HCT116 (cell line): Measurements from ENCODE around the gene GDE1. TPM values are rescaled to one million over a fixed set of nuclear protein-coding genes. Genes with fewer than 3 reads are reported as not detected.

Experiments
- ATAC-seq: fragments of 200-7000 bp; cut with Tn5 transposase; 2 replicates; pipeline ENCODE4 v1.9.1; 2020; ENCODE audit warnings: mild to moderate bottlenecking, moderate library complexity
- BruUV-seq: library from RNA; stranded (reverse); fragments of 400-500 nt; replicated peaks from 2 replicates; lab custom pipeline; 2021; lab: Mats Ljungman, UMichigan
- CTCF ChIA-PET: fragments of 300-600 bp; sonication (Branson Sonifier 250); formaldehyde crosslinking; loops from one replicate; lab custom pipeline; 2021; ENCODE audit warnings: antibody characterized with exemption; lab: Charles Lee
- POLR2A ChIA-PET: fragments of 300-600, 350-600 bp; sonication (Branson Sonifier 250); formaldehyde crosslinking; loops from one replicate; lab custom pipeline; 2021; ENCODE audit warnings: antibody characterized with exemption; lab: Charles Lee
- RAD21 ChIA-PET, 2 experiments: fragments of 300-600 bp; sonication (Branson Sonifier 250); formaldehyde crosslinking; loops; one replicate each; lab custom pipeline; 2023; ENCODE audit warnings: low total read pairs in 2 of 2; ENCODE audit not compliant: uncharacterized antibody in 2 of 2, unreplicated experiment in 2 of 2, low non-redundant PET in 1 of 2; lab: Charles Lee
- DNase-seq: peaks from one replicate; pipeline ENCODE4 v3.0.0-alpha.2; 2010; ENCODE audit warnings: low read depth, low spot score
- H2AFZ ChIP-seq: fragments of 200-600 bp; shearing (Covaris generic), sonication (generic); 2 replicates; pipeline ENCODE4 v1.6.1; 2017; ENCODE audit warnings: low read depth, mixed run types, mixed read lengths, antibody characterized with exemption, low read length; ENCODE audit not compliant: poor library complexity, severe bottlenecking
- H3K27ac ChIP-seq: 2 replicates; pipeline ENCODE4 v1.5.1; 2012; ENCODE audit warnings: low read depth, low read length
- H3K27me3 ChIP-seq: fragments of 200-600 bp; sonication (generic); 2 replicates; pipeline ENCODE4 v1.6.1; 2016; ENCODE audit warnings: mixed run types, low read length, mixed read lengths; ENCODE audit not compliant: insufficient read depth
- H3K36me3 ChIP-seq, 2 experiments: fragments of 200-500 bp in 1 of 2; fragments of 200-600 bp in 1 of 2; sonication (Bioruptor generic) in 1 of 2; sonication (generic) in 1 of 2; 2 replicates each; pipeline versions ENCODE4 v1.5.1 to v1.6.1; 2014 to 2016; ENCODE audit warnings: low read length in 2 of 2, inconsistent platforms in 1 of 2, mixed read lengths in 1 of 2, mixed run types in 1 of 2; ENCODE audit not compliant: insufficient read depth in 2 of 2, control insufficient read depth in 1 of 2
- H3K4me1 ChIP-seq, 2 experiments: fragments of 200-600 bp in 1 of 2; sonication (generic) in 1 of 2; 2 replicates each; pipeline versions ENCODE4 v1.5.1 to v1.6.1; 2012 to 2017; ENCODE audit warnings: low read length in 2 of 2, inconsistent platforms in 1 of 2, mild to moderate bottlenecking in 1 of 2, mixed read lengths in 1 of 2, mixed run types in 1 of 2, moderate library complexity in 1 of 2; ENCODE audit not compliant: insufficient read depth in 2 of 2, control insufficient read depth in 1 of 2
- H3K4me2 ChIP-seq: fragments of 200-600 bp; sonication (generic); 2 replicates; pipeline ENCODE4 v1.6.1; 2017; ENCODE audit warnings: mixed run types, low read length, mixed read lengths
- H3K4me3 ChIP-seq, 2 experiments: fragments of 200-600 bp in 1 of 2; sonication (generic) in 1 of 2; replicated peaks in 1 of 2; 2 replicates each; pipeline ENCODE4 v1.5.1; 2011 to 2016; ENCODE audit warnings: low read length in 2 of 2, control low read depth in 1 of 2, low read depth in 1 of 2, mild to moderate bottlenecking in 1 of 2, mixed read lengths in 1 of 2, mixed run types in 1 of 2
- H3K79me2 ChIP-seq: fragments of 200-600 bp; sonication (generic); 2 replicates; pipeline ENCODE4 v1.6.1; 2017; ENCODE audit warnings: mild to moderate bottlenecking, mixed run types, low read length, moderate library complexity, mixed read lengths; ENCODE audit not compliant: insufficient read depth
- H3K9ac ChIP-seq: fragments of 200-600 bp; sonication (generic); 2 replicates; pipeline ENCODE4 v1.6.1; 2016; ENCODE audit warnings: low read length, mixed read lengths
- H3K9me2 ChIP-seq: fragments of 200-600 bp; sonication (generic), shearing (Covaris generic); 2 replicates; pipeline ENCODE4 v1.6.1; 2017; ENCODE audit warnings: mixed run types, mild to moderate bottlenecking, moderate library complexity; ENCODE audit not compliant: insufficient read depth
- H3K9me3 ChIP-seq, 2 experiments: fragments of 200-500 bp in 1 of 2; fragments of 200-600 bp in 1 of 2; sonication (Bioruptor generic) in 1 of 2; sonication (generic) in 1 of 2; 2 replicates each; pipeline ENCODE4 v1.6.1; 2014 to 2017; ENCODE audit warnings: low read length in 2 of 2, mixed read lengths in 2 of 2, inconsistent platforms in 1 of 2, low read depth in 1 of 2, mild to moderate bottlenecking in 1 of 2, mixed run types in 1 of 2, moderate library complexity in 1 of 2; ENCODE audit not compliant: control insufficient read depth in 1 of 2, insufficient read depth in 1 of 2
- H4K20me1 ChIP-seq: fragments of 200-600 bp; sonication (generic), shearing (Covaris generic); 2 replicates; pipeline ENCODE4 v1.6.1; 2017; ENCODE audit warnings: mixed run types, mild to moderate bottlenecking, moderate library complexity; ENCODE audit not compliant: insufficient read depth
- ATF3 ChIP-seq: IDR thresholded peaks from 2 replicates; pipeline ENCODE4 v1.6.1; 2012
- CBX3 ChIP-seq: IDR thresholded peaks from 2 replicates; pipeline ENCODE4 v1.6.1; 2012; ENCODE audit warnings: low read depth
- CEBPB ChIP-seq: IDR thresholded peaks from 2 replicates; pipeline ENCODE4 v1.6.1; 2012; ENCODE audit warnings: low read depth
- CTCF ChIP-seq, 3 experiments: fragments of 200-600 bp in 1 of 3; sonication (generic) in 1 of 3; IDR thresholded peaks in 2 of 3; conservative IDR thresholded peaks in 1 of 3; 2 replicates each; pipeline ENCODE4 v1.5.1; 2012 to 2017; ENCODE audit warnings: low read depth in 2 of 3, low read length in 2 of 3, antibody characterized with exemption in 1 of 3, borderline replicate concordance in 1 of 3, control low read depth in 1 of 3, mild to moderate bottlenecking in 1 of 3, mixed read lengths in 1 of 3, mixed run types in 1 of 3, moderate library complexity in 1 of 3; ENCODE audit not compliant: insufficient read depth in 1 of 3
- EGR1 ChIP-seq: IDR thresholded peaks from 2 replicates; pipeline ENCODE4 v1.6.1; 2012; ENCODE audit warnings: low read depth
- ELF1 ChIP-seq: IDR thresholded peaks from 2 replicates; pipeline ENCODE4 v1.6.1; 2012; ENCODE audit warnings: low read depth, borderline replicate concordance
- EZH2phosphoT487 ChIP-seq: fragments of 200-600 bp; IDR thresholded peaks from 2 replicates; pipeline ENCODE4 v1.6.1; 2018; ENCODE audit warnings: antibody characterized with exemption, borderline replicate concordance
- FOSL1 ChIP-seq: IDR thresholded peaks from 2 replicates; pipeline ENCODE4 v1.6.1; 2012; ENCODE audit warnings: low read depth
- JUND ChIP-seq: IDR thresholded peaks from 2 replicates; pipeline ENCODE4 v1.6.1; 2012
- MAX ChIP-seq: IDR thresholded peaks from 2 replicates; pipeline ENCODE4 v1.6.1; 2012
- POLR2A ChIP-seq: IDR thresholded peaks from 2 replicates; pipeline ENCODE4 v1.7.0; 2011; ENCODE audit warnings: borderline replicate concordance; ENCODE audit not compliant: insufficient read depth, insufficient read length; ENCODE audit errors: extremely low read depth
- POLR2AphosphoS5 ChIP-seq: IDR thresholded peaks from 2 replicates; pipeline ENCODE4 v1.6.1; 2011; ENCODE audit warnings: mild to moderate bottlenecking, low read depth, low read length, moderate library complexity
- REST ChIP-seq: IDR thresholded peaks from 2 replicates; pipeline ENCODE4 v1.6.1; 2012; ENCODE audit warnings: low read depth
- SP1 ChIP-seq: IDR thresholded peaks from 2 replicates; pipeline ENCODE4 v1.6.1; 2012; ENCODE audit warnings: low read depth
- SRF ChIP-seq: IDR thresholded peaks from 2 replicates; pipeline ENCODE4 v1.6.1; 2012; ENCODE audit warnings: low read depth
- TCF7L2 ChIP-seq: IDR thresholded peaks from 2 replicates; pipeline ENCODE4 v1.7.0; 2011; ENCODE audit warnings: borderline replicate concordance, inconsistent platforms; ENCODE audit not compliant: insufficient read depth, insufficient read length; ENCODE audit errors: extremely low read depth
- ZBTB33 ChIP-seq: IDR thresholded peaks from 2 replicates; pipeline ENCODE4 v1.6.1; 2011; ENCODE audit warnings: mild to moderate bottlenecking, low read length, moderate library complexity; ENCODE audit not compliant: insufficient replicate concordance; ENCODE audit errors: extremely low read depth
- ZFX ChIP-seq: fragments of 450-650 bp; IDR thresholded peaks from 2 replicates; pipeline ENCODE4 v1.6.1; 2017
- ZNF274 ChIP-seq: fragments of 200-500 bp; sonication (Bioruptor generic); IDR thresholded peaks from 2 replicates; pipeline ENCODE4 v1.6.1; 2014; ENCODE audit warnings: mild to moderate bottlenecking, low read depth, low read length, inconsistent platforms
- intact Hi-C: fragments of 100-400 bp; cut with micrococcal nuclease; formaldehyde crosslinking; loops from 2 replicates; pipeline ENCODE4 v1.10.0; 2022
- total RNA-seq: library from RNA; stranded (reverse); gene quantifications from one replicate; pipeline ENCODE4 v1.2.1, GENCODE V29; 2021; ENCODE audit not compliant: unreplicated experiment

The GDE1 gene
- total RNA-seq, 1 experiment from 2014 or later = 47.1 TPM

- no peak for TF ChIP-seq EZH2phosphoT487
- TF ChIP-seq CEBPB = no peak
- TF ChIP-seq POLR2AphosphoS5 = no peak
- TF ChIP-seq EGR1 = no peak
- TF ChIP-seq TCF7L2 = no peak
- TF ChIP-seq ATF3 = no peak
- TF ChIP-seq ELF1 = no peak
- TF ChIP-seq SP1 = no peak
- TF ChIP-seq POLR2A = no peak
These were observed 22.4 kb downstream of the GDE1 start (continued) for GRCh38 chr16:19499481-19499880.

- RAD21 ChIA-PET = no interaction called here
- H3K4me1 ChIP-seq = no peaks in the 10 kb centered on the region
- no peak for DNase-seq
- peaks cover 6 to 22% of the 10 kb centered on the region in 2 experiments; a peak in 3 of 4 replicates for H3K36me3 ChIP-seq
- no peak overlapping the region for H3K4me2 ChIP-seq
- ATAC-seq = no peak
- H3K27me3 ChIP-seq = no peaks in the 10 kb centered on the region
- no peak overlapping the region for H3K4me3 ChIP-seq
- H3K9me3 ChIP-seq = no peaks in the 10 kb centered on the region
- H4K20me1 ChIP-seq = no peaks in the 10 kb centered on the region
- no peak overlapping the region for H2AFZ ChIP-seq
- BruUV-seq = no TSS peak
- no peaks in the 10 kb centered on the region for H3K9me2 ChIP-seq
- CTCF ChIA-PET = no interaction called here
- H3K79me2 ChIP-seq = no peaks in the 10 kb centered on the region
- no peak overlapping the region for H3K9ac ChIP-seq
- POLR2A ChIA-PET = no interaction called here
- intact Hi-C loops = no loop called here
- no peak overlapping the region for H3K27ac ChIP-seq
- no peak for TF ChIP-seq POLR2A
- TF ChIP-seq TCF7L2 = no peak
- TF ChIP-seq POLR2AphosphoS5 = no peak
- TF ChIP-seq ZFX = no peak
- no peak for TF ChIP-seq SP1
- TF ChIP-seq JUND = no peak
- no peak for TF ChIP-seq ELF1
- TF ChIP-seq ZBTB33 = no peak
- no peak for TF ChIP-seq CTCF (IDR thresholded peaks at IDR 0.05 in 2 of 3, conservative IDR thresholded peaks at IDR 0.05 in 1 of 3; ENCODE audit: borderline replicate concordance in 1 of 3, insufficient read depth in 1 of 3, low read depth in 2 of 3, low read length in 2 of 3)
- TF ChIP-seq EZH2phosphoT487 = no peak
- TF ChIP-seq ZNF274 = no peak
- no peak for TF ChIP-seq FOSL1
- TF ChIP-seq CBX3 = no peak
- TF ChIP-seq MAX = no peak
- TF ChIP-seq REST = no peak
- no peak for TF ChIP-seq SRF
These were observed 22.9 kb downstream of the GDE1 start for GRCh38 chr16:19499006-19499405.
